HG02840 (cell line): ENCODE data around the gene ACKR3.

Experiments used
- ATAC-seq: cut with Tn5 transposase; IDR thresholded peaks from one replicate; pipeline ENCODE4 v1.9.1; 2021; ENCODE audit warnings: mild to moderate bottlenecking, moderate library complexity, moderate number of reproducible peaks; ENCODE audit not compliant: unreplicated experiment, low FRiP score

Gene ACKR3

DNA sequence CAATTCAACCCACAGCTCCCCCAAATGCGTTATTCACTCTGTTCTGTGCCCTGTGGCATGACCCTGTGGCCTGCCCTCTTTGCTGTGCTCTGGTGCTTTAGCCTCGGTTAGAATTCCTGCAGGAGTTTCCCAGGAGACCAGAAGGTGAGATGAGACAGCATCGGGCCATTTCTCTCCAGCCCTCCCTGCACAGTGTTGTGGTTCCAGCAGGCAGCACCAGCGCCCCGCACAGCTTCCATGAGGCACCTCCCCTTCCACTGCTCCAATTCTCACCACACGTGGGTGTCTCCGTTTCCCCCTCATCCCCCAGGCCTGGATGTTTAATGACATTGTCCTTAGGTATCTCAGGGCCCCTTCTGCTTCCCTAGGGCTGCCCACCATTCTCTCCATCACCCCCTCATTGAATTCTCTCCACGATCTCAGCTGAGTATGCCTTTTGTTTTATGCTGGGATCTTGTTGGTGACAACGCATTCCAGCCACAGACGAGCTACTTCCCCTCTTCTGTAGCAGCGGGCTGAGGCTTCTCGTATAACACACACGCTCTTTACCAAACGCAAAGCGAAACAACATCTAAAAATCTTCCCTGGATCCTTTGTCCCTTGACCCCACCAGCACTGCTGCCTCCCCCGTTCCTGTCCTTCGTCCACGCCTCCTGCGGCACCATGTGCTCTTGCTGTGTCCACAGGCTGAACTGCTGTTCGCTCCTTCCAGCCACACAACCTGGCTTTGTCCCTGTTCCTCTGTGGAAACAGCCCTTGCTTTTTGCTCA, 35.1 kb downstream of the ACKR3 start:
- ATAC-seq = no peak

DNA sequence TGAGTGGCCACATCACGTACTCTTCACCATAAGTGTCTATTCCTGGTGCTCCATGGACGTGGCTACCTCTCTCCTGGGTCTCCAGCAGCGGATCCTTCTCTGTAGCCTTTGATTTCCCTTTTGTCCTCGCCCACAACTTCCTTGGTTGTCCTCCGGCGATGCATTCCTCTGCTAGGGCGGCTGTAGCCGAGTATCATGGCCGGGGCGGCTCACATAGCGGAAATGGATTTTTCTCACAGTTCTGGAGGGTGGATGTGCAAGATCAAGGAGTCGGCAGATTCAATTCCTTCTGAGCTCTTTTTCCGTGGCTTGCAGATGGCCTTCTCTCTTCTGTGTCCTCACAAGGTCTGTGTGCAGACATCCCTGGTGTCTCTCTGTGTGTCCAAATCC, 35.7 kb downstream of the ACKR3 start:
- no peak for ATAC-seq

DNA sequence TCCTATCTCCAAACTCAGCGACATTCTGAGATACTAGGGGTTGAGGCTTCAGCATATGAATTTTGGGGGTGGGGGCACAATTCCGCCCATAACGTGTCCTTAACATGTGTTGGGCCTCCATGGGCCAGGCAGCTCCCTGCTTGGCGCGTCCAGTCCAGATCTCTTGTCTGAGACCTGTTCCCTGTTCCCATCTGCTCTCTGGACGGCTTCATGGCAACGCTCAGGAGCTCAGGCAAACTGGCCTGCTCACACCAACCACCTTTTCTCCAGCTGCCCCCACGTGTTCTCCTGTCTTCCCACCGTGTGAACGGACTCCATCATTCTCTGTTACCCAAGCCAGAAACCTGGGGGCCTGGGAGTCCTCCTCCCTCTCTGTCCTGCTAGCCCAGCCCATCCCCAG, 36.4 kb downstream of the ACKR3 start:
- ATAC-seq = no peak

DNA sequence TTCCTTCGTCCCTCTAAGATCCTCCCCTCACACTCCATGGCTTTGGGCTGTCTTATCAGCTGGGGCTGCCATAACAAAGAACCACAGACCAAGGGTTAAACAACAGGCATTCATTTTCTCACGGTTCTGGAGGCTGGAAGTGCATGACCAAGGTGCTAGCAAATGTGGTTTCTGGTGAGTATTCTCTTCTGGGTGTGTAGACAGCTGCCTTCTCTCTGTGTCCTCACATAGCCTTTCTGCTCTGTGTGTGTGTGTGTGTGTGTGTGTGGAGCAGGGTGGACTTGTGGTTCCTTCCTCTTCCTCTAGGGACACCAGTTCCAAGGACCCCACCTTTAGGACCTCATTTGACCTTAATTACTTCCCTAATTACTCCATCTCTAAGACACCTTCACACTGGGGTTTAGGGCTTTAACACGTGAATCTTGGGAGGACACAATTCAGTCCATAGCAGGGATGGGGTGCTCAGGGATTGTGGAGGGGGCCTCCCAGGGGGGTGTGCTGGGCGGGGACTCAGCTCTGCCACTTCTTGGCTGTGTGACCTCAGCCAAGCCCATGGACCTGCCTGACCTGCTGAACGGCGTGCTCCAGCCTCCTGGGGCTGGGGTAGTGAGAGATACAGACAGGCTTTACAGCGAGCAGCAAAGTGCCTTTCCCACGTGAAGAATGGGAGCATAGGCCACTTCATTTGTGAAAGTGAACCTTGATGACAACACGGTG, 38.0 kb downstream of the ACKR3 start:
- no peak for ATAC-seq

DNA sequence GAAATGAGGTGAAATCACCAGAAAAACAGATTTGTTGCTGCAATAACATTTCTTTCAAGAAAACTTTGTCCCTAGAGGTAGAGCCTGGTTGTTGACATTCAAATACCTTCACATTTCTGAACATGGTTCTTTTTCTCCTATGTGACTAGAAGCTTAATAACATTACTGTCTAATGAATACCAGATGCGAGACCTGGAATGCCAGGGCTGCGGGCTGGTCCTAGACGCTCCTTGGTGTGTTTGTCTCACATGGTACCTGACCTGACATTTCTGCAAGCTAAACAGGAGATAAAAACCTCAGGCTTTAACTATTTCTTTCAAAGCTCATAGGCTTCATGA, 38.5 kb downstream of the ACKR3 start:
- ATAC-seq = no peak

DNA sequence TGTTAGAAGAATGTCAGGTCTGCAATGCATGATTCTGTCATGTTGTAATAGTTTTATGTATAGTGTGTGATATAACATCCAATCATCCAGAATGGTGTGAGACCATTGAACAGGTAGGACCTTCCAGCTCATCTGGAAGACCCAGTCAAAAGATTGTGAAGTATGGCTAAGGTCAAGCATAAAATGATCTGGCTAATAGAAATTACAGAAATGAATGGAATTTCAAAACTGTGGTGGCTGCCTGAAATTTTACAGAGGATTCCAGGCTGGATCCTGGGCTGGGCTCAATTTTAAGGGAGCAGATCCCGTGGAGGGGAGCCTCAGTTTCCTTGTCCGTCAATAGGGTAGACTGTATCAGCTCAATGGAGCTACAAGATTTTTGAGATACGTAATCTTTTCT, 39.1 kb downstream of the ACKR3 start:
- no peak for ATAC-seq

DNA sequence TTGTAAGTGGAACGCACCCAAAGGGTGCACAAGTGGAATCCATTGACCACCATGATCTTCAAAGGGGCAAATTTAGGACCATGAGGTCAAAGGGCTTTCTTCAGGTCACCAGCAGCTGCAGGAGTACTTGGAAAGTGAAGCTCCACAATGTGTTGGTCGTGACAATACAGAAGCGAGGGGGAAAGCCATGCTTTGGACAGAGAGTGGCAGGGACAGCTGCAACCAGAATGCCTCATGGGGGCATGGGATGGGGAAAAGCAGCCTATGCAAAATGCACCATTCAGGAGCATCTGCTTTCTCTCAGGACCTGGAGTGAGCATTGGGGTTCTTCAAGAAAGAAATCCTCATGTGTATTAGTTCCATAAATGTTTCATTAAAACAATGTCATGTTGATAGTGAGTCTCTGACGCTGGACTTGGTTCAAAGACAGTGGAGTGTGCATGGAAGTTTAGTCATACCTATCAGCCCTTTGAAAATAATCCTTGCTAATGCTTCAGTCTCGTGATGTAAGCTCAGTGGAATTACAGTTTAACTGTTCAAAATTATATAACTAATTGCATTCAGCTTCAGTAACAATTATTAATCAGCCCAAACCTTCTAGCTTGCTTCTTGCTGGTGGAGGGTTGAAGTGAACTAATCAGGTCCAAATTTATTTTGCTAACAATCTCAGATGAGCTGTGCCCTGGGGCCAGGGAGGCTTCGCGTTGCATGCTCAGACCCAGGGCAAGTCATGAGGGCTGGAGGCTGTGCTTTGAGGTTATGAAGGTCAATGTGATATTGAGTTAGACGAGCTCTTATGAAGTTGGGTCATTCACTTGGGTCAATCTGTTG, 41.6 kb downstream of the ACKR3 start:
- ATAC-seq = no peak

DNA sequence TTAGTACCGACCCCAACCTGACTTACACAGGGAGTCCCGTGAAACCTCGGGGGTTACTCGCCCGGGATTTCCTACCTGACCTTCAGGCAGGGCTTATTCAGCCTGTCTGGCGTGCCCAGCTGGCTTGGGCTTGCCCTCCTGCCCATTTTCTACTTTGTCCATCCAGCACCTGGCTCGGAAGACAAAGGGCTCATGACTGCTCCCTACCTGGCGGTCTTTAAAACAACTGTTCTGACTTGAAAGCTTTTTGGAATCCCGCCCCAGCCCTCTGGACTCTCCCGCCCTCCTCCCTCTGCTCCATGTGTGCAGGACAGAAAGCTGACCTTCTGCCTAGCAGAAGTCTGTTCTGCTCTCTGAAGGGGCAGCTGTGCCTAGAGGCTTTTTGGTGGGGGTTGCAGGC, 43.1 kb downstream of the ACKR3 start:
- no peak for ATAC-seq

DNA sequence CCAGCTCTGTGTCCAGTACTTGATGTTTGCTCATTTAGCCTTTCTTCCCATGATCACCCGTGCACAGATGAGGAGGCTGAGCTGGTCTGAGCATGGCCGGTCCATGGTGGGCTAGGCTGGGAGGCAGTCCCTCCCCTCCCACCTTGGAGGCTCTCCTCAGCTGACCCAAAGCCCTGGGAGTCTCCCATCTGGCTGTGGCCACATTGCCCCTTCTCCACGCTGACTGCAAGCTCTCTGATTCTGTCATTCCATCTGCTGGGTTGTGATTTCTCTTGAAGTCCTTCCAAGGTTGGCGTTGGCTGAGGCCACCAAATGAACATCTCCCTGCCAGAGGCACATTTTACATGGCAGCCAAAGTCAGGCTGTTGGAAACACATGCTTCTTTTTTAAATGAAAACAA, 44.0 kb downstream of the ACKR3 start:
- no peak for ATAC-seq

DNA sequence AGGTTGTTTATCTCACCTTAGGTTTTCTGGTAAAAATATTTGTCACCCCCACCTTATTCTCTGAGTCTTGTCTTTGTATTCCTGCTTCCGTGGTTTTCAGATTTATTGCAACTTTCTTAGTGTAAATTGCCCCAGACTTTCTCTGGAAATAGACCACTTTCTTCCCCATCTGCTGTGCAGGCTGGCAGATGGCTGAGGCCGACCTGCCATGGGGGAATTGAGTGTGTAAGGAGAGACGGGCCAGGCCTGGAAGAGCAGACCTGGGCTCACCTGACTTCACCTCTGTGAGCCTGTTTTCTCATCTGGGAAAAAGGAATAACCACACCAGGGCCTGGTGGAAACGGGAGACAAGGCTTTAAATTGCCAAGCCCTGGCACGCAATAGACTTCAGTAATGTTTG, 44.9 kb downstream of the ACKR3 start:
- ATAC-seq = no peak

DNA sequence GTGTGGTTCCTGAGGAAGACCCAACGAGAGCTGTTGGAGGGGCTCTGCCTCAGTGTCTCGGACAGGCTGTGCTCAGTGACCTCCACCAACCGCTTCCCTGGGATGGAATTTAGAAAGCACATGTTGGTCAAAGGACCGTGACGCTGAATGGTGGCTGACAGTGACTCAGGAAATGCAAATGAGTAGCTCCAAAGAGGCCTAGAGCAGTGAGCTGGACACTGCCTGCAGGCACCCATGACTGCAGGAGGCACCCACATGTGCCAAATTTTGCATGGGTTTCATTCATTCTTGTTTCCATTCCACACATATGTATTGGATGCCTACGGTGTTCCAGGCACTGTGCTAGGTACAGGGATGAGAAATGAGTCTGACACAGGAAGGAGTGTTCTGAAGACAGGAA, 46.4 kb downstream of the ACKR3 start:
- ATAC-seq = no peak

DNA sequence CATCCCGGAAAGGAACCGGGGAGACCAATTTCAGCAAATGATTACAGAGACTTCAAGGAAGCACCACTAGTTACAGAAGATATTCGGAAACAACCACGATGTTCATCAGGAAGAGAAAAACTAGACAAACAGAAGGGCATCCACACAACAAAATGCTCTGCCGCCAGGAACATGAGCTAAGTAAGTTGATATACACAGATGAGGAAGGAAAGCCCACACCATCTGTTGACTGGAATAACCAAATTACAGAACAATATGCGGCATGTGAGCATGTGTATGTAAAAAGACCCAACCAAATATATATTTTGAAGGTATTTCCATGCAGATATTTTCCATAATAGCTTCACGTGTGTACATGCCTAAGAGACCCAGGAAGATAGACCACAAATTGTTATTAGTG, 47.0 kb downstream of the ACKR3 start:
- ATAC-seq = no peak

DNA sequence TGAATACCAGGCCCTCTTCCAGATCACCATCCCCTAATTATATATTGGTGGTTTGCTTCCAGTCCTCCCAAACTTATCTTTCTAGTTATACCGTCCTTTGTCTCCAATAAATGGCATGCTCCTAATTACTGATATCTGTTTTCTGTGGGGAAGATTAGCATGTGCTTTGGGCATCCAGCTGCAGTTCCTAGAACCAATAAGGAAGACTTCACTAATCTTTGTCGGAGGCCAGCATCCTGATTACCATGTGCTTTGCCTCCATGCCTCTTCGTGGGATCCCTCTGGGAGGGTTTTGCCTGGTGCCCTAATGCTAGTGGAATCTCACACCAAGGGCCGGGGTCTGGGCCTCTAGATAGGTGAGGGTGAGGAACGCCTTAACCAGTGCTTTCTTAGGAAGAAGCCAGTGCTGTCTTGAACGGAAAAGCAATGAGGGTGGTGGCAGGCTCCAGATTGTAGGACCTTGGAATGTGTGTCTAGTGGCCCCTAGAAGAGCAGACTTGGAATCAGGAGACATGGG, 47.7 kb downstream of the ACKR3 start:
- ATAC-seq = no peak

DNA sequence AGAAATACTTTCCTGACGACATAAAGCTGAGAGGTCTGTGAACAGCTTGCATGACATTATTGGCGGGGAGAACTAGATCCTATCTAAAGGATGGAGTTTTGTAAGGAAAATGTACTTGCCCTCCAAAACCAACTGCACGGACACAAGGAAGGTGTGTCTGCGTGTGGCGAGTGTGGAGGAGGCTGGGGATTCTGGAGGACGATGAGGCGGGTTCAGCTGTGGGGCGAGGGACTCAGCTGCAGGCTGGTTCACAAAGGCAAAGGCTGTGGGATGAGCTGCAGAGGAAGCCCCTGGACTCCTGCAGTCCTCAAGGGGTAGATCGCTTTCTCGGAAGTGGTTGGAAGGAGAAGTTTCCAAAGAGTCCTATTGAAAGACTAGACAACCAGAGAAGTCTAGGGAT, 48.2 kb downstream of the ACKR3 start:
- ATAC-seq = no peak

DNA sequence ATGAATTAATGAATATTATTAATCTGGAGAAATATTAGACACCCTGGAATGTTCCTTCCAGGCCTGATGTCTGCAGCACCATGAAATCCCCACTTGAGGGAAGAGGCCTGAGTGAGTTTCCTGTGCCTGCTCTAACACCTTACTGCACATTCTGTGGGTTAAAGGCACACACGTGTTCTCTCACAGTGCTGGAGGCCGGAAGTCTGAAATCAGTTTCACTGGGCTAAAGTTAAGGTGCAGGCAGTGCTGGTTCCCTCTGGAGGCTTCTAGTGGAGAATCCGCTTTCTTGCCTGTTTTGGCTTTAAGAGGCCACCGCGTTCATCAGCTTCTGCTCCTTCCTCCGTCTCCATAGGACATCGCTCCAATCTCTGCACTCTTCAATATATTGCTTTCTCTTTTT, 48.7 kb downstream of the ACKR3 start:
- no peak for ATAC-seq

DNA sequence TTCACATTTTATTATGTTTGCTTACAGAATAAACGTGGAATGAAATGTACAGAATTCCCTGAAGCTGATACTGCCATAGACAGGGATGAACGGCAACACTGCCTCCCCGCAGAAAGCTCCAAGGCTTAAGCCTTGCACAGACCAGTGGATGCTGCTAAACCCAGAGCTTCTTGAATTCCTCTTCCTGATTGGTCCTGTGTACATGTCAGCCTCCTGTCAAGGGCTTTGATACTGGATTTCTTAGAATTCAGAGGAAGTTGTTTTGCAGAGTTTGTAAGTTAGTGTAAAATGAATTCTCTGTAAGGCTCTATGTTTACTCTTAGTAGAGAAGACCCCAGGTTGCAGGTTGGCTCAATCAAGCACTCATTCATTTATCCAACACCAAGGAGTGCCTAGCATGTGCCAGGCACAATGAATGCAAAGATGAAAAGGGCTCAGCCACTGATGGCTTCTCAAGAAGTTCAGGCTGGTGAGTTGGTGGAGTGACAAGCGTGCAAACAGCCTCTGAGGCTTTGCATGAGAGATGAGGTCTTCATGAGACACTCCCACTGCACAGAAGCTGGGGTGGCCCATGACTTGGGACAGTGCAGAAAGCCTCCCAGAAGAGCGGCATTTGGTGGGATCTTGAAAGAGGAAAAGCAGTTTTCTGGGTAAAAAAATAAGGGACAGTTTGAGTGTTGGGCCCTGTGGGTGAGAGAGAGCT, 50.4 kb downstream of the ACKR3 start:
- no peak for ATAC-seq

DNA sequence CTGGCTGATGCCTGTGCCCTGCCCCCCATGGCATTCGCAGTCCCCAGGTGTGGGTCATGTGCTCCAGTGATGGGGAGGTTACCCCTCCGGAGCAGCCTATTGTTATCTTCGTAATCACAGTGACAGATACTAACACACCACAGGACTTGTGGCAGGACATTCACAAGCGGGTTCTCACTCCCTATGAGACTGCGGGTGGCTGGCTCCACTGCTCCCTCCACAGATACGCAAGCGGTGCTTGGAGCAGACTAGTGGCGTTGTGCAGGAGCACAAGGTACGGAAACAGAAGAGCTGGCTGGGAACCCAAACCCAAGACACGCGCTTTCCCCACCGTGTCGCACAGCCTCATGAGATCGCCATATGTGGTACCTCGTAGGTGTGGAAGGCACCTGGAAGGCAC, 52.2 kb downstream of the ACKR3 start:
- ATAC-seq = no peak

DNA sequence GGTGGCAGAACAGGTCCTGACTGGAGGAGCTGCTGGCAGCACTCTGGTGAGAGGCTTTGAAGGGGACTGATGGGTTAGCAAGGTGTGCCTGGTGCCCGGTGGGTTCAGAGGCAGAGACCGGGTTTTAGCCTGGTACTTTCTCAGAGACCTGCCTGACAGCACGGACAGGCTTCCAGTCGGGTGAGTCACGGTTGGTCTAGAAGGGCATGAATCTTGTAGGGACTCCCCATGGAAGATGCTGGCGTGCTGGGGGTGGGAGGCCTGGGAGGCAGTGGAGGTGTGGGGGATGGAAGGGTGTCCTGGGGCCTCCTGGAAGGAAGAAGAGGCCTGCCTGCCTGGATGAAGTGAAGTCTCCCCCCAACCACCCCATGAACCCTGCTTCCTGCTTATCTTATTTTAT, 52.6 kb downstream of the ACKR3 start:
- no peak for ATAC-seq

DNA sequence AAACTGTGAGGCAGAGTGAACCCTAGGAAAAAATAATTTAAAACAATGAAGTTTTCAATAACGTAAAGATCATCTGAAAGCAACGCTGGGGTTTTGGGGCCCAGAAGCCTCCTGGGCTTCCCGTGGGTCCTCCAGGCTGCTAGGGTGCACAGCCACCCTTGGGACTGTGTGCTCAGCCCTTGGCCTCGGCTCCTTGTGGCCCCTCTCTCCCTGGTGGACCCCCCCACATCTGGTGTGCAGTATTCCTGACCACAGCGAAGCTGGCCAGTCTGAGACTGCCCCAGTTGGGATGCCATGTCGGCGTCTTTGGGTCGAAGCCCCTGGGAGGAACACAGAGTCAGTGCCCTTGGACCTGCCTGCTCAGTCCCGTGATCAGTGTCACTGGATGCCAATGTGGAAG, 53.0 kb downstream of the ACKR3 start:
- no peak for ATAC-seq

DNA sequence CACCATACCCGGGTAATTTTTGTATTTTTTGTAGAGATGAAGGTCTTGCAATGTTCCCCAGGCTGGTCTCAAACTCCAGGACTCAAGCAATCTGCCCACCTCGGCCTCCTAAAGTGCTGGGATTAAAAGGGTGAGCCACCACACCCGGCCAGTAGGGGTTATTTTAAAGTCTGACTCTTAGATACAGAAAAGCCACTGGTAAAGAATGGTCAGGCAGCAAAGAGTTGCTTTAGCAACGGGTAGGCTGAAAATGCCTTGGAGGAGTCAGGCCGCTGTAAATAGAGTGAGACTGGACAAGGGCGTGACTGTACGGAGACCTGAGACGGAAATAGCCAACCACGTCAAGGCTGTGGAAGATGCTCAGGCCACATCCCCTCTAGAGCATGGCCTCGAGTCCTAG, 54.2 kb downstream of the ACKR3 start:
- ATAC-seq = no peak
